Sciatic nerve (tissue), 2 donors: ENCODE data around the gene SYT1. TPM values are rescaled to one million over a fixed set of nuclear protein-coding genes. Genes with fewer than 3 reads are reported as not detected.

Experiments used
- ATAC-seq: fragments of 200-7000 bp; cut with Tn5 transposase; one replicate; pipeline ENCODE4 v1.9.1; 2020; ENCODE audit warnings: mild to moderate bottlenecking, moderate library complexity
- DNase-seq: peaks from one replicate; pipeline ENCODE4 v3.0.0-alpha.2; 2020; ENCODE audit warnings: low spot score
- intact Hi-C: fragments of 100-400 bp; cut with DNase I; formaldehyde crosslinking; loops from one replicate; pipeline ENCODE4 v1.14.2; 2022
- total RNA-seq: library from RNA; stranded (reverse); fragmentation: NEBNext Ultra II Directional; extraction: Animal tissue kit (Norgen Biotek cat#: 25700); gene quantifications from one replicate; pipeline ENCODE4 v1.2.1, GENCODE V29; 2021
- donor health status: DM: no; HTN: no; CAD: no.
- donor health status: DM: no; HTN: no; CAD: no.

Gene SYT1
- total RNA-seq, 1 donor from 2014 or later: 9.0 TPM

DNA sequence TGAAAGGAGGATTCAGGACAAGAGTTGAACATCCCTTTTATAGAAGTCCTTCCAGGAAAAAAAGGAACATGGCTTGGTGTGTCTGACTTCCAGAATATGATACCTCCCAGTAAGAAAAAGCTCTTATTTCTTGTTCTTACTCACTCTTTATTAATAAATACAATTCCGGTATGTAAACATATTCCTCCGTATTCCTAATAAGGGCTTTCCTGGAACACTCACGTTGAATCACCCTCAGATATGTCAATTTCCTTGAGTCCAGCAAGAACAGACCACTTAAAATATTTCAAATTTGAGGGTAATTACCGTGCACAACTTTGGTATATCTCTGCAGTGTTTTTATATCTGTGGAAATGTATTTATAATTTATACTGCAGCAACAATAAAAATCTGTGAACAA lies 385.6 kb downstream of the SYT1 start:
- DNase-seq: no peak
- no peak for ATAC-seq
- intact Hi-C loops: no loop called here

- ATAC-seq: no peak
- DNase-seq: no peak
- intact Hi-C loops: no loop called here
These were observed 386.6 kb downstream of the SYT1 start for GRCh38 chr12:79250960-79251755.

- intact Hi-C loops: no loop called here
- ATAC-seq: no peak
- DNase-seq: no peak
These were observed 387.9 kb downstream of the SYT1 start for GRCh38 chr12:79252358-79253075.

GRCh38 chr12:79255288-79255687 lies 390.7 kb downstream of the SYT1 start:
- DNase-seq: no peak
- intact Hi-C loops: no loop called here
- ATAC-seq: no peak

DNA sequence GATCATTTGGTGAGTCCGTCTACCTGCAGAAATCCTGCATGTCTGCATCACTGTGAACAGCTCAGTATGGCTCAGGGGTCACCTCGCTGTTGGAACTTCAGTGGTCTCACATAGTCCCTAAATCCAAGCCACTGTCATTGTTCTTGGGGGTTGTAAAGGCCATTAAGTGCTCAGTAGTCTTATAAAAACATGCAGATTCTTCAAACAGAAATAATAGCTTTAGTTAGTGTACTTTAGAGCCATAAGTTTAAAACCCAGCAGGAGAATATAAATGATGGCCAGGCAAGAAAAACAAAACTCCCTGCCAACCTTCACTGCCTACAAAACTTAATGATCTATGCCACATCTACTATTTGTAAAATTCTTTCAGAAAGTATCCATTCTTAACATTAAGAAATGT lies 396.3 kb downstream of the SYT1 start:
- ATAC-seq (no peak), DNase-seq (no peak)
- intact Hi-C loops: no loop called here

DNA sequence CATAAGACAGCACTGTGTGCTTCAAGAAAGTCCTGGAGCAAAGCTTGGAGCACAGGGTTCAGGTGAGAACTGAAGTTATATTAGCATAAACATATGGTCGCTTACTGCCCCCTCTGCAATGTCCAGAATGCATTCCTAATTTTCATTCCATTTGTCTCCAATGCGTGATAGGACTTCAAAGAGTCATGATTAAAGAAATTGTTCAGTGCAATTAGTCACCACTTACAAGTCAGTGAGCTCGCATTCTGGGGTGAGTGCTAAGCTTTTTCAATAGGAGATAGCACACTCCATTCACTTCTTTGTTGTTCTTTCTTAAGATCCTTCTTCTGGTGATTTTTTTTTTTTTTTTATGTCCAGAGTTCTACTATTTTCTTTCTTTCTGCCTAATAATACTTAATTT lies 398.4 kb downstream of the SYT1 start:
- no peak for DNase-seq
- ATAC-seq: no peak
- intact Hi-C loops: no loop called here

DNA sequence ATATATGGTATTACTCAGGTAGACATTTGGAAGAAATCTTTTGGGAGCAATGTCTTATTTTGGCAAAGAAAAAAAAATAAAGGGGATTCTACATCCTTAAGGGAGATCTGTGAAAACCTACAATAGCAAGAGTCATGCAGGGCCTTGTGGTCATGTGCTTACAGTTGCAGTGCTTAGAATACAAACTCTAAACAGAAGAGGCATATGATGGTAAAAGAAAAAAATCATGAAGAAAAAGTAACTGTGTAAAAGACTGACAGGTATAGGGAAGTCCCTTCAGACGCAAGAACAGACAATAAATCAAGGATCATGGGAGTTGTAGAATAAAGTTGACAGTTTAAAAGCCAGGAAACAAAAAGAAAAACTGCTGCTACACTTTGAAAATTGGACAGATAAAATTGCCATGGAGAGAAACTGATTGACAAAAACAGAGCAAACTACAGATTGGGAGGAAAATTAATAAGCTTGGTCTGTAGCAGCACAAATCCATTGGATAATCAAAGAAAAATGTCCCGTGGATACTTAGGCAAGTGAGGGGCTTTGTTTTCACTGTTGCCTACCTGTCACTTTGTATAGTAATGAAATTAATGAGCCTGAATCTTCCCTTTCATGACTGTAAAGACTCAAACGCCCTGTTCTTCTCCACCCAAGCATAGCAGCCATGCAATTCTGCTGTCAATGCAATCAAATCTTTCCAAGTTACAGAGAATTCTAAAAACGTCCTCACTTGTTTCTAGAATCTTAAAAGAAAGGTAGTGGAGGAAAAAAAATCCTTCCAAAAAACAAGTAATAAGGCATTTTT lies 402.0 kb downstream of the SYT1 start:
- no peak for ATAC-seq
- intact Hi-C loops: no loop called here
- DNase-seq: no peak

- intact Hi-C loops: no loop called here
- no peak for DNase-seq
- no peak for ATAC-seq
These were observed 403.0 kb downstream of the SYT1 start for GRCh38 chr12:79267580-79267979.

DNA sequence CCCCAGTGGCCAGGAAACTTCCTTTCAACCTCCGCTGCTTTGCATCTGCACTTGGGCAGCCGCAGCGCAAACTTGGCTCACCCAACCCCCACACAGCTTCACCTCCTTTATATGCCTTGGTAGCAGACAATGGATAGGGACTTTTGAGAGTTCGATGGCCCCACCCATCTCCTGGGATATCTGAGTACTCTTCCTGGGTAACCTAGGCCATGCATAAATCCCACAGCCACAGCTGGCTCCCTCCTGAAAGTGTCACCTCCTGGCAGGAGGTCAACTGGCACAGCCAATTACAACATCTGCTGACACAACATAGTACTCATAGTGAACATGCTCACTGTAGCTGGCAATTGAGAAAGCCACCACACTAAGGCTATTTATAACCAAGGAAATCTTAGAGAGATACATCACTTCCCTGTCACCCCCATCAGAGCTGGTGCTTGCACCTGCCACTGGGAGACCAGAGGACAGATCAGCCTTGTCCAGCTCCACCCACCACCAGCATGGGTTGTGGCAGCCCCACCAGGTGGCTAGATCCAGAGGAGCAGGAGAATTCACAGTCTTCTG lies 410.0 kb downstream of the SYT1 start:
- DNase-seq: no peak
- intact Hi-C loops: no loop called here
- no peak for ATAC-seq

DNA sequence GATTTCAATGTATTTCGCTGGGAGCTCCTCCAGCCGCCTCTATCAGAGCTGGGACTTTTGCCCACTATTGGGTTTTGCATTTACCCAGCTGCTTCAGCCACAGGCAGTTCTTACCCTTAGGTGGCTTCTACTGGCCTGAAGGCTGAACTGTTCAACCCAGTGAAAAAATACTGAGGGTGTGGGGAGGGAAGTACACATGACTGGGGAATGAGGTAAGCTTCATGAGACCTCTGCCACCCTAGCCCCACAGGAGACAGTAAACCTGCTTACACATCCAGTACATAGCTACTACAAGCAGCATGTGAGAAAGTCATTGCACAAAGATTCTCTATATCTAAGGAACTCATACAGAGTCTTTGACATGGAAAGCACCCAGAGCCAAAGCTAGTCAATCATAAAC lies 411.1 kb downstream of the SYT1 start:
- DNase-seq (no peak), ATAC-seq (no peak)
- intact Hi-C loops: no loop called here

- intact Hi-C loops: no loop called here
- DNase-seq (no peak), ATAC-seq (no peak)
These were observed 418.8 kb downstream of the SYT1 start for GRCh38 chr12:79283364-79283763.

- no peak for ATAC-seq
- intact Hi-C loops: no loop called here
These were observed 424.3 kb downstream of the SYT1 start for GRCh38 chr12:79288911-79289310.

DNA sequence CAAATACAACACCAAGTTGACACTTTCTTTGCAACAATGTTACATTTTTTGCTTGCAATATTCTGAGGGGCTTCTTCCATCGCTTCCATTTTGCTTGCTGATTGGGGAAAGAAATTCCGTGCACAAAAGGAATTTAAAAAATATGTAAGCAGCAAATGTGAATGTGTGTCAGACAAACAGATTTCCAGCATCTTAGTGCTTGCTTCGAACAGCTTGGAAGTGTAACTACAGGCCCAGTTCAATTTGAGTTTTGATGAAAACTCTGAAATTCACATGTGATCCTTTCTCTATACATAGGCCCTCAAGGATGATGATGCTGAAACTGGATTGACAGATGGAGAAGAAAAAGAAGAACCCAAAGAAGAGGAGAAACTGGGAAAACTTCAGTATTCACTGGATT lies 427.1 kb downstream of the SYT1 start:
- DNase-seq (no peak), ATAC-seq (no peak)
- intact Hi-C loops: no loop called here

More at GRCh38 chr12:79288911-79289310, 424.3 kb downstream of the SYT1 start:
- no peak for DNase-seq

DNA sequence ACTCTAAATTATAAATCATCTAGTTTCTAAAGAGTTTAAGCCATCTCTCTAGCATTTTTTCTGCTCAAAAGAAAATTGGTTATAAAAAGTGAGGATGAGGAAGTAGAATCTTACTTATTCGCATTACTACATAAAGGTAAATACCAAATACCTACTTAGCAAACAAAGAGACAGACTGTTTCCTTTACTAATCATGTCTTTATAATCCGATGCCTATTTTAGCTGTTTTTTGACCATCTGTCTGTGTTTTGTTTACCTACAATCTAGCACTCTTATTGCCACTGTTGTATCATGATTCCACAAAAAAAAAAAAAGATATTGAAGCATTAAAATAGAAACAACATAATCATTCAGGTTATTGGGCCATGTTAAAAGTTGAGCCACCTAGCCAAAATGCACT lies 430.0 kb downstream of the SYT1 start:
- no peak for DNase-seq
- intact Hi-C loops: no loop called here
- no peak for ATAC-seq

DNA sequence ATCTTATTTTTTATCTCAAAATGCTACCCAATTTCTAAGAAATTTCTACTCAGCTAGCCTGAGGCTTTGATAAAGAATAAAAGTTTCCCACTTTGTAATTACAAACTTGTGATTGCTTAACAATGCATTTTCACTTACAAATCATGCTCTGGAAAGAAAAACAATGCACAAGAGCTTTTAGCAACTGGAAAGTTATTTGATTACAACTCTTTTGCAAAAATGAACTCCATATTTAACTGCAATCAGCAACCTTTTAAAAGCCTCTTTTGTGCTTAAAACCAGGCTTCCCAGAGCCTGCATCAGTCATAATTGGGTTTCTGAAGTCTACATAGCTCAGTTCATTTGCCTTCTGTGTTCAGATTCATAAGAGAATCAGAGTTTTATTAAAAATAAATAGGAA lies 431.0 kb downstream of the SYT1 start:
- intact Hi-C loops: no loop called here
- ATAC-seq: no peak

DNA sequence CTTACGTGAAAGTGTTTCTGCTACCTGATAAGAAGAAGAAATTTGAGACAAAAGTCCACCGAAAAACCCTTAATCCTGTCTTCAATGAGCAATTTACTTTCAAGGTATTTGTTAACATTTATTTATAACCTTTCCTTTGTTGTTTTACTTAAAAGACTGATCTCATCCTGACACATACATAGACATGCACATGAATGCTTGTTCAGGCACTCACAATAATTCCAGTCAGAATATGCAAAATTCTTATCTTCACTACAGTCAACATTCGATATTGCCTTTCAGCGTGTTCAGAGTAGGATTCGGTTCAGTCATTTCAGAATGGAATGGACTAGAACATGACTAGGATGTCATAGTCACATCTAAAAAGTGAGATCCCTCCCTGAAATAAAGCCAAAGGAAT lies 431.6 kb downstream of the SYT1 start:
- ATAC-seq (no peak), DNase-seq (no peak)
- intact Hi-C loops: no loop called here

More for the DNA sequence above, 431.0 kb downstream of the SYT1 start:
- DNase-seq: no peak

GRCh38 chr12:79296871-79297270 lies 432.3 kb downstream of the SYT1 start:
- intact Hi-C loops: no loop called here
- no peak for DNase-seq
- ATAC-seq: no peak

DNA sequence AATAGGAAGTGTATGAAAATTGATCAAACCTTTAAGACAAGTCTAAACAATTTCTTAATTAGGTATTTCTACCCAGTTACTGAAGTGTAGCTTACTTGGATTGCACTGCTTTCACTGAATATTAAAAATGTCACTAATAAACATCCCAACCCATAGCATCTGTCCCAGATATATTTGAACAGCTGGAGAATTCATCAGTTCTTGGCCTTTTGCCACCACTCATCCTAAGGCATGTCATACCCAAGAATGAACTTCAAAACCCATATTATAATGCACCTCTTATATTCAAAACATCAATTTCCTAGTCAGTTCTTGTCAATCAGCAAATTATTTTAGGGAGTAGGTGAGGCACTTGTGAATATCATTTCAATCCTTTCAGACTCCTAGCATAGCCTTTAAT lies 433.9 kb downstream of the SYT1 start:
- DNase-seq: no peak
- intact Hi-C loops: no loop called here
- ATAC-seq: no peak

GRCh38 chr12:79299447-79300198 lies 435.0 kb downstream of the SYT1 start:
- ATAC-seq: no peak
- no peak for DNase-seq
- intact Hi-C loops: no loop called here
